GM21717 (cell line): ENCODE data around the gene ATAD3C.

ENCODE experiments used
- ATAC-seq: cut with Tn5 transposase; IDR thresholded peaks from one replicate; pipeline ENCODE4 v1.9.1; 2021; ENCODE audit warnings: mild to moderate bottlenecking, moderate library complexity; ENCODE audit not compliant: unreplicated experiment

The ATAD3C gene

DNA sequence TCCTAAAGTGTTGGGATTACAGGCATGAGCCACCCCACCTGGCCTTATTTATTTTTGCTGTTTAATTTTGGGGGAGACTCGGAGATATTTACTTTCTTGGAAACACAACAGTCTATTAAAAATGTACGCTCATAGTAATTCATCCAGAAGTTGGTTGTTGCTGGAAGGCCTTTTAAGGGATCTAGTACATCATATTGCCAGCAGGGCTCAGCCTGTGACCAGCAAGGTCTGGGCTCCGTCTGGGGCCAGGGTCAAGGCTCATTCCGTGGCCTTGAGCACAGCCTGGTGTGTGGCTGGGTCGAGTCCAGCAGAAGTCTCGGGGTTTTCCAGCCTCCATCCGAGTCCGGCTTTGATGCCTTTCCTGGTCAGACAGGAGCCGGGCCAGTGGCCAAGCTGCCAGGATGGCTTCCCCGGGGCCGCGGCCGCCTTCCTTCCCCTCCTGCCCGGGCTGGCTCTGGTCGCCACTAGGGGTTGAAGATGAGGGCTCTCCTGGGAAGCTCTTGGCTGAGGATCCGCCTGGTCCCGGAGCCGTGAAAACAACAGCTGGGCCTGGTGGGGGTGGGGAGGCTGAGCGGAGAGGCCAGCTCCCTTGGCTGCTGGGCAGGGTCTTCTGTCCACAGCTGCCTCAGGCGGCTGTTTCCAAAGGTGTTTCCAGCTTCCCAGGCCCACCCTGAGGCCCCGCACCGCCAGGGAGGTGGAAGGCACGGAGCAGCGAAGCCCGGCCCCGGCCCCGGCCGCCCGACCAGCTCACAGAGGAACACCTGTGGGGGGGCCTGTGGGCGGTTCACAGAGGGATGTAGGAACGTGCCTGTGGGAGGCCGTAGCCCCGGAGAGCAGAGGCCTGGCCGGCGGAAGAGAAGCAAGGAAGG lies 19.1 kb upstream of the ATAD3C start:
- no peak for ATAC-seq

DNA sequence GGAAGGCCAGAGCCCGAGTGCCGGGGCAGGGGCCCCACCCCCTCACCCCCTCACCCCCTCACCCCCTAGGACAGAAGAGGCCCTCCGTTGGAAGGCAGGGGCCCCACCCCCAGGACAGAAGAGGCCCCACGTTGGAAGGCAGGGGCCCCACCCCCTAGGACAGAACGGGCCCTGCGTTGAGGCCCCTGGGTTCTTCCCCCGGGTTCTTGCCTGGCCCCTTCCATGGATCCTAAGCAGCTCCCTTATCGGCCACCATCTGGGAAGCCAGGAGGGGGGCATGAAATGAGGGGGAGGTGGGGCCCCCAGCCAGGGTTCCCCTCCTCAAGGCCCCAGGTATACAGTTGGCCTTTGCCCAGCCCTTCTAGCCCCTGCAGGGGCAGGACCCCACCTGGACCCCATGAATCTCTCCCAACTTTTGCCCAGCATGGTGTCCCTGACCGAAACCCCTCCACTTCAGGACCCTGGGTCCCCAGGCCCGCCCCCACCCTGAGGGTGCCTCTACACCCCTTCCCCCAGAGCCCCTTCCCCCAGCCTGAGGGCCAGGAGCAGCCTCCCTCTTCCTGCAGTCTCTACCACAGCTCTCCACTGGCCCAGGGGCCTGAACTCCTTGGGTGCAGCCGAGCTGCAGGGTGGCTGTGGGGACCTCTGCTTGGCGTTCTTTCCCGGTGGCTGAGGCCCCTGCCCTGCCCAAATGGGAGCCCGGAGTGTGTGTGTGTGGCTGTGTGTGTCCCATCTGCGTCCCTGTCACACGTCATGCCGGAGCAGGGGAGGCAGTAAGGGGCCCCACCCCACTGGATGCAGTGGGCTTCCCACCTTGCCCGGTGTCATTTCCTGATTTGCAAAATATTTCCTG lies 18.3 kb upstream of the ATAD3C start:
- no peak for ATAC-seq

GRCh38 chr1:1431845-1432273 lies 17.6 kb upstream of the ATAD3C start:
- no peak for ATAC-seq

DNA sequence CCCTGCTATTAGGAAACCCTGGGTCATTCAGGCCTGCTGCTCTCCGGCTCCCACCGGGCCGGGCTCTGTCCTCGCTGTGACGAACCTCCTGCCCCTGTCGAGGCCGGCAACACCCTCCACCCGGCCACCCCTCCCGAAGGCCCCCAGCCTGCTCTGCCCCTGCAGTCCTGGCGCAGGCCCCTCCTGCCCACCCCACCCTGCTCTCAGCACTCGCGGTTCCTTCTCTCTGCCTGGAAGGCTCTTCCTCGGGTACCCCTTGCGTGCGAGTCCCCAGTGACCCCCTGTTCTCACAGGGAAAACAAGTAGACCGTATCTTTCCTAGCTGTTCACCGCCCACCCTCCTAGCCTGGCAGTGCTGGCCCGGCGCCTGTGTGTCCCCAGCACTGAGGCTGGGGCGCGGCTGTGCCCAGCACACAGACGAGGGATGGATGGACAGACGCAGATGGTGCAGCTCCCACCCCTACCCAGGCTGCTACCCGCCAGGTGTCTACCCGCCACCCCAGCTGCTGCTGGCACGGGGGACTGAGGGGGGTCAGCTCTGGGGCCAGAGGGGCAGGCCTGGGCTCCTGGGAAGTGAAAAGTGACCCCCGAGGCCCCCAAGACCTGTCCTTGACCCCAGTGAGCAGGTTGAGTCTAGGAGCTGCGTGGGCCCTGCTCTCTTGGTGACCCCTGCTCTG lies 17.1 kb upstream of the ATAD3C start:
- no peak for ATAC-seq

DNA sequence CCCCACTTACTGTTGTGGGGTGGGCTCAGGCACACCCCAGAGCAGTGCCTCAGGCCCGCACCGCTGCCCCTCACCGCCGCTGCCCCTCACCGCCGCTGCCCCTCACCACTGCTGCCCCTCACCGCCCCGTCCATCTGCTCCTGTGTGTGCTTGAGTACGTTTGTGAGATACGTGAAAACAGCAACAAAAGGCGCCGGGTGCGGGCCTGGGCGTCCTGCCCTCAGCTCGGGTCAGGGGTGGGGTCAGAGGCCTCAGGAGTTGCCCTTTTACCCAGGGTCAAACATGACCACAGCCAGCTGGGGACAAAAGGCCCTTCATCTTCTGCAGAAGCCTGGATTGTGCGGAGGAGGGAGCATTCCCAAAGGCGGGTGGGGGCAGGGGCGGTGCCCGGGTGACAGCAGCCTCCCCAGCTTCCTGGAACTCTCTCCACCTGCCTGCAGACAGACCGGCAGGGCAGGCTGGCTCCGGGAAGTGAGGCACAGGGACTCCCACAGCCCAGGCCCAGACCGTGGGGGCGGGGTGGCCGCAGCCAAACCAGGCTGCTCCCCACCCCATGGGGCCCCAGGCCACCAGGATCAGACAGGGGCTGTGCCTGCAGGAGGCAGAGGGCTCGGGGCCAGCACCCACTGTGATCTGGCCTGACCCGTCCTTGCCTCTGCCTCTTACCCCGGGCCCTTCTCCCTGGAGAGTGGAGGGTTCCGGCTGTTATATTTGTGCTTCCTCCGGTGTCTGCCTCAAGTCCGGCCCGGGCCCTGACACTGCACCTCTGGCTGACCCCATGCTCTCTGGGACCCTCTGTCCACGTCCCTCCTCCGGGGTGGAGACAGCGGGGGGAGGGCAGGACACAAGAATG lies 16.3 kb upstream of the ATAD3C start:
- no peak for ATAC-seq

GRCh38 chr1:1433804-1434130 lies 15.7 kb upstream of the ATAD3C start:
- ATAC-seq = no peak

DNA sequence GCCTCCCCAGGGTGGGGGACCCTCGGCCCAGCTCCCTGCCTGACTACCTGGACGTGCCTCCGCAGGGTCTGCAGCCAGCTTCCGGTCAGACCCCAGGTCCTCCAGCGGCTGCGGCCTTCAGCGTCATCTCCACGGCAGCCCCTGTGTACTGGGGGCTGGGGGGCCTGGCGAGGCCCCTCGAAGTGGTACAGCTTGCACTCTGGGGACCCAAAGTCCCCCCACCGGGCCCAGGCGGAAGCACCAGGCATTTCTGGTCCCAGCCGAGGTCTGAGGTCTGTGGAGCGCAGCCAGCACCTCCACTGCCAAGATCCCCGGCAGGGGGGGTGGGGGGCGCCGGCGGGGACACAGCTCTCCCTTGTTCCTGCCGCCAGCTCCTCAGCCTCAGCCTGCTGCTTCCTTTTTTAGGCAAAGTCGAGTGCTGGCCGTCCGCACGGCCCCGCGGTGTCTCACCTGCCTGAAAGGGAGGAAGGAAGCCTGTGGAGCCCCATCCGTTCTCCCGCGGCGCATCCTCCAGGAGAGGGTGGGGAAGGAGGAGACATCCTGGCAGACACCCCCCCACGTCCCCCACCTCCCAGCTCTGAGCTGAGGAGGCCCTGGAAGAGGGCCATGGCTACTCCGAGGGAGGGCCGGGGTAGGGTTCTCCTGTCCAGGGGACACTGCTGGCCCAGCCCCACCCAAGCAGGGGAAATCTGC lies 15.2 kb upstream of the ATAD3C start:
- ATAC-seq = no peak

- no peak for ATAC-seq
Observed at GRCh38 chr1:1434824-1435105, 14.7 kb upstream of the ATAD3C start.

DNA sequence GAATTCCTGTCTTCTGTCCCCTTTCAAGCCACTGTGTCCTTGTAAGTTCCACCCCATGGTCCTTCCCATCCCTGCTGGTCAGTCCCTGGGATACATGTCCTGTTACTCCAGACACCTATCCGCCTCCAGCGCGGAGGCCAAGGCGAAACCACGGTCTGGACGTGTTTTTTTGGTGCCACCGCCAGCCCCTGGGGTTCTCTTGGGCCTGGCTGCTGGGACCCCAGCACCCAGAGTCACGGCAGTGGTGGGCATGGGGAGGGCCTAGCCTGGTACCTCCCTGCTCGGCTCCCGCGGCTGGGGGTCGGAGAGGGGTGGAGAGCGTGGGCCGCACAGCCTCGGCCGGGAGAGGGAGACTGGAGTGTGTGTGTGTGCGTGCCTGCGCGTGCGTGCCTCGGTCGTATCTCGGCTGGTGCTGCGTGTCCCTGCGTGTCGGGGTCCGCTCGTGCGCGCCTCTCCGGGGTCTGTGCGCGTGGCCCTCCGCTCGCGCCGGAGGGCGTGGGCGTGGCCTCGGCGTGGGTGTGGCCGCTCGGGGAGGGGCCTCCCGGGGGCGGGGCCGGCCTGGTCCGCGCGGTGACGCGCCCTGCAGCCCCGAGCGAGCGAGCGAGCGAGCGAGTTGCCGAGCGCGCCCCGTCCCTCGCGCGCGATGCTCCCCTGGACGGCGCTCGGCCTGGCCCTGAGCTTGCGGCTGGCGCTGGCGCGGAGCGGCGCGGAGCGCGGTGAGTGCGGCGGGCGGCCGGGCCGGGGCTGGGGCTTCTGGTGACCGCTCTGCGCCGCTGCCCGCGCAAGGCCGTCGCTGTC lies 14.2 kb upstream of the ATAD3C start, which contains the start of gene VWA1:
VWA1 (plus strand) TSS at position 585 of the 798 bp plus-strand sequence; CDS start at position 644, 59 bp downstream.
- ATAC-seq = no peak

DNA sequence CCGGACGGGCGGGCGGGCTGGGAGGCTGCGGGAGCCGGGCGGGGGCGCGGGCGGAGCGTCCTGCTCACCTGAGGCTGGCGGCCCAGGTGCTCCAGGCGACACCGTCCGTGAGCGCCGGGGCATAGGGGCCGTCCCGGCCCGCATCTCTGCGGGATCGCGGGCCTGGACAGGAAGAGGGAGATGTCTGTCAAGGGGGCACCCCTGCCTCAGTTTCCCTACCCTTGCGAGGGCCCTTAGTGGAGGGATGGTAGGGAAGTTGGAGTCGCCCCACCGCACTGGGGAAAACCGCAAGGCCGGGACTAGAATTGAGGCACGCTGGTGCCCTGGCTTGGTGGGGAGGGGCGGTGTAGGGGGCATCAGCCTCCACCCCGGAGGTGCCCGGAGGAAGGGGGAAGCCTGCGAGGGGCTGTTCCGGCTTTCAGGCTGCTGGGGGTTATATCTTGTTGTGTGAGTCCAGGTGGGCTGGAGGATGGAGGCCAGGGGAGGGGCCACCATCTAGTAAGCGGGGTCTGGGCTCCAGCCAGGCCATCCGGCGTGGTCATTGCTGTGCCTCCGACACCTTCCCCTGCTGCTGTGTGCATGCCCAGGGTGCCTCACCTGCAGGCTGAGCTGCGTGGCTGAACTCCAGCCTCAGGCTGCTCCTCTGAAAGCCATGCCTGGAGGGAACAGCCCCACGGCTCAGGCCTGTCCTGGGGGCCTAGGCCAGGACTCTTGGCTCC lies 13.4 kb upstream of the ATAD3C start:
- no peak for ATAC-seq

DNA sequence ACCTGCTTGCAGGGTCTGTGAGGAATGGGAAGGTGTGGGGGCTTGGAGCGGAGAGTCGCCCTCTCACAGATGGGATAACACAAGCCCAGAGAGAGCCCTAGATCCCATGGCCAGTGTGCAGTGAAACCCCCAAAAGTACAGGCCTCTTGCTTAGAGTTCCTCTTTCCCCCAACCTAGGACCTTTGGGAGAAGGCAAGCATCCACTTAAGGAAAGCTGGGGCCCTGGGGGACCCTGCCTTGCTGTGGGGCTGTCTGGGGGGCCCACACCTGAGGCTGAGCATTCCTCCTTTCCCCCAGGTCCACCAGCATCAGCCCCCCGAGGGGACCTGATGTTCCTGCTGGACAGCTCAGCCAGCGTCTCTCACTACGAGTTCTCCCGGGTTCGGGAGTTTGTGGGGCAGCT lies 12.9 kb upstream of the ATAD3C start:
- no peak for ATAC-seq

DNA sequence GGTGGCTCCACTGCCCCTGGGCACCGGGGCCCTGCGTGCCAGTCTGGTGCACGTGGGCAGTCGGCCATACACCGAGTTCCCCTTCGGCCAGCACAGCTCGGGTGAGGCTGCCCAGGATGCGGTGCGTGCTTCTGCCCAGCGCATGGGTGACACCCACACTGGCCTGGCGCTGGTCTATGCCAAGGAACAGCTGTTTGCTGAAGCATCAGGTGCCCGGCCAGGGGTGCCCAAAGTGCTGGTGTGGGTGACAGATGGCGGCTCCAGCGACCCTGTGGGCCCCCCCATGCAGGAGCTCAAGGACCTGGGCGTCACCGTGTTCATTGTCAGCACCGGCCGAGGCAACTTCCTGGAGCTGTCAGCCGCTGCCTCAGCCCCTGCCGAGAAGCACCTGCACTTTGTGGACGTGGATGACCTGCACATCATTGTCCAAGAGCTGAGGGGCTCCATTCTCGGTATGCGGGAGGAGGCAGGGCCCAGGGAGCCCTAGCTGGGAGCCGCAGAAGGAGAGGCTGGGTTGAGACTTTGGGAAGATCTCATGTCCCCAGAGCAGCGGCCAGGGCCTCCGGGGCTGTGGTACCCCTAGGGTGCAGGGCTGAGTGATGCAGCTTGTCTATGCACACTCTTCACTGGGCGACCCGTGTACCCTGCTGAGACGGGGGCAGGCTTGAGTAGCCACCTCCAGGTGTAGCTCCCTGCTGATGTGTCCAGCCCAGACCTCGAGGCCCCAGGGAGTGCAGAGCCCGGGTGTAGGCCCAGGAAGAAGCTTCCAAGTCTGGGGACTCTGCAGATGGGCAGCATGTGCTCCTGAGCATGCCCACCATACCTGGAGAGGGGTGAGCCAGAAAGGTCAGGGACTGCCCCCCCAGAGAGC lies 12.2 kb upstream of the ATAD3C start:
- no peak for ATAC-seq

- ATAC-seq = no peak
Observed at GRCh38 chr1:1437904-1438376, 11.5 kb upstream of the ATAD3C start.

DNA sequence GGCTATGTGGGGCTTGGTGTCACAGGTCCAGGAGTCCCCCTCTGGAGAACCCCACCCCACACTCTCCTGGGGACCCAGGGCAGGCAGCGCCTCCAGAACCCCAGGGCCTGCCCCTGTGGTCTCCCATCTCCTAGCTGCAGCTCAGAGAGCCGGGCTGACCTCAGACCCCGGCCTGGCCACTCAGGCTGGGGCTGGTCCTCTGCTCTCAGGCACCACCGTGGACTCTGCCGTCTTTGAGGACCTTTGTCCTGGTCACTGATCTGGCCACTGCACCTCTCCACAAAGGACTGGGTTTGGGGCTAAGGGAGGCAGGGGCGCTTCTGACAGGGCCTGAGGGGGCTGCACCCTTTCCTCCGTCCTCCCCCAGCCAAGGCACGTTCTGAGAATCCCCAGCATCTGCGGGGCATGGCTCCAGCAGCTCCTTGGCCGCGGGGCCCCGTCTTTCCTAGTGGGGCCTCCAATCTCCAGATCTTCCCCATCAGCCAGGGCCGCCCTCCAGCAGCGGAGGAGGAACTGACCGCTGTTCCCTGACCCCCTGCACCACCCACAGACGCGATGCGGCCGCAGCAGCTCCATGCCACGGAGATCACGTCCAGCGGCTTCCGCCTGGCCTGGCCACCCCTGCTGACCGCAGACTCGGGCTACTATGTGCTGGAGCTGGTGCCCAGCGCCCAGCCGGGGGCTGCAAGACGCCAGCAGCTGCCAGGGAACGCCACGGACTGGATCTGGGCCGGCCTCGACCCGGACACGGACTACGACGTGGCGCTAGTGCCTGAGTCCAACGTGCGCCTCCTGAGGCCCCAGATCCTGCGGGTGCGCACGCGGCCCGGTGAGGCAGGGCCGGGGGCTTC lies 10.7 kb upstream of the ATAD3C start:
- no peak for ATAC-seq

GRCh38 chr1:1439546-1440261 lies 9.8 kb upstream of the ATAD3C start:
- ATAC-seq = no peak
